ENCODE measurements around the gene FUOM.

GRCh38 chr10:133312769-133313145 is 45.1 kb downstream of the FUOM start:
- TF ChIP-seq EZH2 (IDR thresholded peaks at IDR 0.05; ENCODE audit: low read length, unreplicated experiment) (no peak), EZH2phosphoT487 (IDR thresholded peaks at IDR 0.05; ENCODE audit: borderline replicate concordance, low read length) (no peak)
